ENCODE results near the gene UTP25.

Gene UTP25, protein sequence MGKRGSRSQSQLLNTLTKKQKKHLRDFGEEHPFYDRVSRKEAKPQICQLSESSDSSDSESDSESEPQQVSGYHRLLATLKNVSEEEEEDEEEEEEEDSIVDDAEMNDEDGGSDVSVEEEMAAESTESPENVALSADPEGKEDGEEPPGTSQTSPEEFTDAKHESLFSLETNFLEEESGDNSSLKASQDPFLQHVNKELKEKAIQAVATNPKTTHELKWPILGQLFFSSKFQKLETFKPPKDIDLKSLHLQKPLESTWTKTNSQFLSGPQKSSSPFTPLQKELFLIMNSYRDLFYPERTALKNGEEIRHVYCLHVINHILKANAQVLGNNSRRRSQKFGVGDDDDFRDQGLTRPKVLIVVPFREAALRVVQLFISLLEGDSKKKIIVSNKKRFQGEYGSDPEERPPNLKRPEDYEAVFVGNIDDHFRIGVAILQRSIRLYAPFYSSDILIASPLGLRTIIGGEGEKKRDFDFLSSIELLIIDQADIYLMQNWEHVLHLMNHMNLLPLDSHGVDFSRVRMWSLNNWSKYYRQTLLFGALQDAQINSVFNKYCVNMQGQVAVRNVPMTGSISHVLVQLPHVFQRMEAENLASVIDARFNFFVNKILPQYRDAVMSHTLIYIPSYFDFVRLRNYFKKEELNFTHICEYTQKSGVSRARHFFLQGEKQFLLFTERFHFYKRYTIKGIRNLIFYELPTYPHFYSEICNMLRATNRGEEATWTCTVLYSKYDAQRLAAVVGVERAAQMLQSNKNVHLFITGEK

DNA sequence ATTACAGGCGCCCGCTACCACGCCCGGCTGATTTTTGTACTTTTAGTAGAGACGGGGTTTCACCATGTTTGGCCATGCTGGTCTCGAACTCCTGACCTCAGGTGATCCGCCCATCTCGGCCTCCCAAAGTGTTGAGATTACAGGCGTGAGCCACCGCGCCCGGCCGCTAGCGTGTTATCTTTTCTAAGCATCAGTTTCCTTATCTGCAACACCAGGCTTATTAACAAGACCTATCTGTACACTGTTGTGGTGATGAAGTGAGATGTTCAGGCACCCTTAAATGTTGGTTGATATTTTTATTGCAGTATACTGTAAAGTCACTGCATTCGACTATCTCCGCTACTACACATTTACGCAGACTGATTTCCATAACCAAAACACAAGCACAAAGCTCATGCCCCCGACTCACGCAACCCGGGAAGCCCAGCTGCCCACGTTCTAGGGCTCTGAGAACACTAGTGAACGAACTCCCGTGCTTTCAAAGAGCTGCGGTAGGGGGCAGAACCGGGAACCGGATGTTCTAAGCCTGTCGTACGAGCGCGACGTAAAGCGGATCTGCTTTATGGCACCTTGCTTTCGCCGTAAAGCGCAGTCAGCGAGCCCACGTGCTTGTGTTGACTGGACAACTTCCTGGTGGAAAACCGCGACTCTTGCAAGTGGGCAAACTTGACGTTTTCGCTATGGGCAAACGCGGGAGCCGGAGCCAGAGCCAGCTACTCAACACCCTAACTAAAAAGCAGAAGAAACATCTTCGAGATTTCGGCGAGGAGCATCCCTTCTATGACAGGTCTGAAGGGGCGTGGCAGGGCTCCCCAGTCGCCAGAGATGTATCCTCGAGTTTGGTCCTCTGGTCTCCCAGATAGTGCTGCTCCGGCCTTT, at the start of gene UTP25:
Gene UTP25 (plus strand): TSS at position 589 of the 879 bp plus-strand sequence. CDS start 92 bp downstream, at position 681.
- peak; percentile 67 for TF ChIP-seq CTCF (conservative IDR thresholded peaks at IDR 0.05; ENCODE audit: control insufficient read depth, insufficient read depth, low read depth, low read length)
- peak; percentile 98 for DNase-seq (ENCODE audit: low read depth)
- H3K4me3 ChIP-seq (ENCODE audit: control insufficient read depth, low read depth, low read length) = peak within 1 kb of the TSS; percentile 76

GRCh38 chr1:209778102-209778501, 49.7 kb upstream of the UTP25 start:
- no peak for TF ChIP-seq CTCF (conservative IDR thresholded peaks at IDR 0.05; ENCODE audit: control insufficient read depth, insufficient read depth, low read depth, low read length)
- DNase-seq (ENCODE audit: low read depth) = no peak
- no peak overlapping the region for H3K4me3 ChIP-seq (ENCODE audit: control insufficient read depth, low read depth, low read length)

DNA sequence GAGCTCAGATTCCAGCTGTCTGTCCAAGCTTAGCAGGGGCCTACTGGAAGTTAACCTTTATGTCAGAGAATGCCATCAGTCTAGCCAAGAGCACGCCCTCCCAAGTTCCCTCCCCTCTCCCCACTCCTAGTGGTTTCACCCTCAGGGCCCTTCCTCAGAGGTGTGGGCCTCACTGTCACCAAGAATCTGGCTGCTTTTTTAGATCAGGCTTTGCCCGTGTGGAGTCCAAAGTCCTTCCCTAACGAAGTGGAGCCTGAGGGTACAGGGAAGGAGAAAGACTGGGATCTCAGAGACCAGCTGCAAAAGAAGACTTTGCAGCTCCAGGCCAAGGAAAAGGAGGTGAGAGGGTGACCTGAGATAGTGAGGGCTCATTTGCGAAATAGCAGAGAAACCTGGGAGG, 47.5 kb upstream of the UTP25 start:
- H3K4me3 ChIP-seq (ENCODE audit: control insufficient read depth, low read depth, low read length) = no peak overlapping the region
- DNase-seq (ENCODE audit: low read depth) = no peak
- no peak for TF ChIP-seq CTCF (conservative IDR thresholded peaks at IDR 0.05; ENCODE audit: control insufficient read depth, insufficient read depth, low read depth, low read length)

DNA sequence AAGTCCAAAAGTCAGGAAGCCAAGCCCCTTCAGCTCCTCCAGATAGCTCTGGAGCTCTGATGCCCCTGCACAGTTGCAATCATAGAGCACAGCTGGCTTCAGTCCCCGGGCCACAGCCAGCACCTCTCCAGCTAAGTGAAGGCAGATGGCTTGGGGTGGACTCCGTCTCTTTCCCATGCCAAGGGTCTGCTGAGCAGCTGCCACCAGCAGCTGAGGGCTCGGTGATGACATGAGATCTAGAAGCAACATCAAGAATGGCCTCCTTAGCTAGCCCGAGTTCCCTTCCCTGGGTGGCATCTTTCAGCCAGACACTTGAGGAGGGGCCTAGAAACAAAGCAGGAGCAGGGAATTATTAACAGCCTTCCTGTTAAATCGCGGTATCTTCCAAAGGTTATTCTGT, 44.4 kb upstream of the UTP25 start:
- DNase-seq (ENCODE audit: low read depth) = no peak
- H3K4me3 ChIP-seq (ENCODE audit: control insufficient read depth, low read depth, low read length) = peak overlapping the region; percentile 94
- TF ChIP-seq CTCF (conservative IDR thresholded peaks at IDR 0.05; ENCODE audit: control insufficient read depth, insufficient read depth, low read depth, low read length) = no peak

GRCh38 chr1:209784265-209785169, 43.3 kb upstream of the UTP25 start, which contains the start of gene C1orf74:
C1orf74 (minus strand) TSS chr1:209784559; CDS start chr1:209783634, 925 bp downstream.
- peak within 1 kb of the TSS; percentile 94 for H3K4me3 ChIP-seq (ENCODE audit: control insufficient read depth, low read depth, low read length)
- TF ChIP-seq CTCF (conservative IDR thresholded peaks at IDR 0.05; ENCODE audit: control insufficient read depth, insufficient read depth, low read depth, low read length) = no peak
- DNase-seq (ENCODE audit: low read depth) = peak; percentile 95

Data from fibroblast of mammary gland (primary cell).